ENCODE data around the gene CAMTA1.

GRCh38 chr1:7482077-7482476 lies 696.8 kb downstream of the CAMTA1 start:
- TF ChIP-seq, protein P1, sequence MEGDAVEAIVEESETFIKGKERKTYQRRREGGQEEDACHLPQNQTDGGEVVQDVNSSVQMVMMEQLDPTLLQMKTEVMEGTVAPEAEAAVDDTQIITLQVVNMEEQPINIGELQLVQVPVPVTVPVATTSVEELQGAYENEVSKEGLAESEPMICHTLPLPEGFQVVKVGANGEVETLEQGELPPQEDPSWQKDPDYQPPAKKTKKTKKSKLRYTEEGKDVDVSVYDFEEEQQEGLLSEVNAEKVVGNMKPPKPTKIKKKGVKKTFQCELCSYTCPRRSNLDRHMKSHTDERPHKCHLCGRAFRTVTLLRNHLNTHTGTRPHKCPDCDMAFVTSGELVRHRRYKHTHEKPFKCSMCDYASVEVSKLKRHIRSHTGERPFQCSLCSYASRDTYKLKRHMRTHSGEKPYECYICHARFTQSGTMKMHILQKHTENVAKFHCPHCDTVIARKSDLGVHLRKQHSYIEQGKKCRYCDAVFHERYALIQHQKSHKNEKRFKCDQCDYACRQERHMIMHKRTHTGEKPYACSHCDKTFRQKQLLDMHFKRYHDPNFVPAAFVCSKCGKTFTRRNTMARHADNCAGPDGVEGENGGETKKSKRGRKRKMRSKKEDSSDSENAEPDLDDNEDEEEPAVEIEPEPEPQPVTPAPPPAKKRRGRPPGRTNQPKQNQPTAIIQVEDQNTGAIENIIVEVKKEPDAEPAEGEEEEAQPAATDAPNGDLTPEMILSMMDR (IDR thresholded peaks at IDR 0.05; ENCODE audit: poor library complexity): no peak
- TF ChIP-seq EZH2phosphoT487 (IDR thresholded peaks at IDR 0.05; ENCODE audit: low read depth, severe bottlenecking, unreplicated experiment): no peak

Data from hepatocyte (in vitro differentiated cells).